ENCODE data around the gene COL5A2. TPM values are rescaled to one million over a fixed set of nuclear protein-coding genes. Genes with fewer than 3 reads are reported as not detected.

Gene COL5A2
- total RNA-seq, 6 experiments from 2014 or later, result 5.7 to 17.6 (median 8.6) TPM

GRCh38 chr2:189151906-189152305 lies 27.7 kb downstream of the COL5A2 start:
- intact Hi-C loops (cut with DNase I), result no loop called here
- DNase-seq, result no peak
- ATAC-seq, result no peak
- H3K27ac ChIP-seq, result no peak overlapping the region
- H3K4me1 ChIP-seq, result peaks cover 0 to 4% (median 2%) of the 10 kb centered on the region in 4 donors
- no peaks in the 10 kb centered on the region for H3K36me3 ChIP-seq
- TF ChIP-seq POLR2A (IDR thresholded peaks at IDR 0.05), result no peak
- no peak for TF ChIP-seq CTCF (IDR thresholded peaks at IDR 0.05)
- H3K27me3 ChIP-seq, result no peaks in the 10 kb centered on the region
- no peak overlapping the region for H3K4me3 ChIP-seq
- no peaks in the 10 kb centered on the region for H3K9me3 ChIP-seq

- no peak for DNase-seq
- 7% methylated on average over 2 of the region's 2 CpGs for WGBS (ENCODE audit: insufficient coverage, low coverage, low lambda C conversion rate, missing lambda C conversion rate)
Measured at GRCh38 chr2:189150033-189150432, 29.5 kb downstream of the COL5A2 start.

GRCh38 chr2:189147989-189148388 lies 31.6 kb downstream of the COL5A2 start:
- TF ChIP-seq CTCF (IDR thresholded peaks at IDR 0.05), result no peak
- TF ChIP-seq POLR2A (IDR thresholded peaks at IDR 0.05), result no peak
- Histone ChIP-seq H3K27ac (no peak overlapping the region), H3K4me1 (peaks cover 0 to 4% (median 2%) of the 10 kb centered on the region in 4 donors), H3K27me3 (no peaks in the 10 kb centered on the region), H3K9me3 (no peaks in the 10 kb centered on the region), H3K4me3 (no peak overlapping the region), H3K36me3 (no peaks in the 10 kb centered on the region)
- WGBS (ENCODE audit: insufficient coverage, low coverage, low lambda C conversion rate, missing lambda C conversion rate), result 100% methylated on average over 1 of the region's 1 CpG
- DNase-seq, result no peak
- intact Hi-C loops (cut with DNase I), result no loop called here
- no peak for ATAC-seq

More at GRCh38 chr2:189150033-189150432, 29.5 kb downstream of the COL5A2 start:
- Histone ChIP-seq H3K27me3 (no peaks in the 10 kb centered on the region), H3K4me1 (peaks cover 0 to 4% (median 2%) of the 10 kb centered on the region in 4 donors), H3K9me3 (no peaks in the 10 kb centered on the region), H3K27ac (no peak overlapping the region), H3K4me3 (no peak overlapping the region), H3K36me3 (no peaks in the 10 kb centered on the region)
- intact Hi-C loops (cut with DNase I), result no loop called here
- TF ChIP-seq CTCF (IDR thresholded peaks at IDR 0.05), result no peak
- no peak for TF ChIP-seq POLR2A (IDR thresholded peaks at IDR 0.05)
- ATAC-seq, result peak in 3 of 4 donors; percentile 64 to 94 (median 65)

- DNase-seq (no peak), ATAC-seq (no peak)
- WGBS (ENCODE audit: insufficient coverage, low coverage, low lambda C conversion rate, missing lambda C conversion rate), result 87% methylated on average over 2 of the region's 2 CpGs
- no peaks in the 10 kb centered on the region for H3K36me3 ChIP-seq
- H3K4me1 ChIP-seq, result peaks cover 0 to 4% (median 2%) of the 10 kb centered on the region in 4 donors
- no peaks in the 10 kb centered on the region for H3K9me3 ChIP-seq
- no peaks in the 10 kb centered on the region for H3K27me3 ChIP-seq
- no peak overlapping the region for H3K4me3 ChIP-seq
- TF ChIP-seq POLR2A (IDR thresholded peaks at IDR 0.05) (no peak), CTCF (IDR thresholded peaks at IDR 0.05) (no peak)
- intact Hi-C loops (cut with DNase I), result no loop called here
- no peak overlapping the region for H3K27ac ChIP-seq
Measured at GRCh38 chr2:189147361-189147760, 32.2 kb downstream of the COL5A2 start.

GRCh38 chr2:189146553-189146952 lies 33.0 kb downstream of the COL5A2 start:
- ATAC-seq (no peak), DNase-seq (no peak)
- TF ChIP-seq CTCF (IDR thresholded peaks at IDR 0.05) (no peak), POLR2A (IDR thresholded peaks at IDR 0.05) (no peak)
- Histone ChIP-seq H3K27me3 (no peaks in the 10 kb centered on the region), H3K4me1 (peaks cover 0 to 4% (median 2%) of the 10 kb centered on the region in 4 donors), H3K36me3 (no peaks in the 10 kb centered on the region), H3K4me3 (no peak overlapping the region), H3K27ac (no peak overlapping the region), H3K9me3 (no peaks in the 10 kb centered on the region)
- intact Hi-C loops (cut with DNase I), result no loop called here
- 17% methylated on average over 2 of the region's 2 CpGs for WGBS (ENCODE audit: insufficient coverage, low coverage, low lambda C conversion rate, missing lambda C conversion rate)

Measured in right lobe of liver (tissue), 6 donors.